Spleen (tissue), 7 donors: Measurements from ENCODE around the gene TENT5C.

Experiments
- POLR2AphosphoS5 ChIP-seq, 3 donors: sonication (generic); formaldehyde crosslinking; IDR thresholded peaks; one replicate each; pipeline ENCODE4 v1.5.1; 2017; ENCODE audit warnings: antibody characterized with exemption in 3 of 3
- TF ChIP-seq, protein P1 (sequence below), 11 experiments: fragments of 200-600 bp in 7 of 11; fragments of 450-650 bp in 4 of 11; sonication (generic) in 4 of 11; IDR thresholded peaks in 8 of 11; conservative IDR thresholded peaks in 3 of 11; 1 replicate in 7 of 11; 2 replicates in 4 of 11; pipeline versions ENCODE4 v1.4.0 to v1.8.0; 2016 to 2021; ENCODE audit warnings: antibody characterized with exemption in 11 of 11, inconsistent platforms in 4 of 11, mild to moderate bottlenecking in 1 of 11
- donor health status: DM: no; HTN: no; CAD: no; lungs with moderate emphysema.
- donor health status: DM: no; HTN: no; CAD: no.
- donor health status: DM: no; HTN: no; CAD: no.

DNA sequence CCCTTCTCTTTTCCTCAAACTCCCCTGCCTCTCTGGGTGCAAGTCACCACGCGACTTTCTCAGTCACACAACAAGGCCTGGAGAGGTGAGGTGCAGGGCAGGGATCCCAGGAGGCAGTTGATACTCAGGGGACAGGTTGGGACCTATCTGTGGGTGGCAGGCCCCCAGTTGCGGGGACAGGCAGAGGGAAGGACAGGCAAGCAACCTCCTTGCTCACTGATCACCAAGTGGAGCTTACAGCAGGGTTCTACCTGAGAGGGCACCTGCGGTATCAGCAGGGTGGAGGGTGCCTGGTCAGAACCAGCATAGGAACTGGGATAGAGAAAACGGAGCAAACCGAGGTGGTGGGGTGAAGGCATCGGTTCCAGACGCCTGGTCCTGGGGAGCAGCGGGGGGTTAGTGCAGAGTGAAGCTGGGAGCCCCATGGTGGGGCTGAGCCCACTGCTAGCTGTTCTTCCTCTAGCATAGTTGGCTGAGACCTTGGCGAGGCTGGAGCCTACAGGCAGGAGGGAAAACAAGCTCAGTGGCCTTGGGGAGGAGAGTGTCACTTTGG lies 24.4 kb upstream of the TENT5C start:
- TF ChIP-seq, protein P1, sequence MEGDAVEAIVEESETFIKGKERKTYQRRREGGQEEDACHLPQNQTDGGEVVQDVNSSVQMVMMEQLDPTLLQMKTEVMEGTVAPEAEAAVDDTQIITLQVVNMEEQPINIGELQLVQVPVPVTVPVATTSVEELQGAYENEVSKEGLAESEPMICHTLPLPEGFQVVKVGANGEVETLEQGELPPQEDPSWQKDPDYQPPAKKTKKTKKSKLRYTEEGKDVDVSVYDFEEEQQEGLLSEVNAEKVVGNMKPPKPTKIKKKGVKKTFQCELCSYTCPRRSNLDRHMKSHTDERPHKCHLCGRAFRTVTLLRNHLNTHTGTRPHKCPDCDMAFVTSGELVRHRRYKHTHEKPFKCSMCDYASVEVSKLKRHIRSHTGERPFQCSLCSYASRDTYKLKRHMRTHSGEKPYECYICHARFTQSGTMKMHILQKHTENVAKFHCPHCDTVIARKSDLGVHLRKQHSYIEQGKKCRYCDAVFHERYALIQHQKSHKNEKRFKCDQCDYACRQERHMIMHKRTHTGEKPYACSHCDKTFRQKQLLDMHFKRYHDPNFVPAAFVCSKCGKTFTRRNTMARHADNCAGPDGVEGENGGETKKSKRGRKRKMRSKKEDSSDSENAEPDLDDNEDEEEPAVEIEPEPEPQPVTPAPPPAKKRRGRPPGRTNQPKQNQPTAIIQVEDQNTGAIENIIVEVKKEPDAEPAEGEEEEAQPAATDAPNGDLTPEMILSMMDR (IDR thresholded peaks at IDR 0.05 in 8 of 11, conservative IDR thresholded peaks at IDR 0.05 in 3 of 11), result no peak
- TF ChIP-seq POLR2AphosphoS5 (IDR thresholded peaks at IDR 0.05), result no peak
